HepG2 (cell line): ENCODE results near the gene TRMT5.
A peak's percentile ranks its signal among the peaks of the same experiment; 100 is the strongest.

Experiments
- CHD2 ChIP-seq: IDR thresholded peaks from 2 replicates; pipeline ENCODE4 v1.6.1; 2011; ENCODE audit warnings: low read depth, low read length, improper control_type of control experiment
- ELF4 ChIP-seq: sonication (generic); formaldehyde crosslinking; IDR thresholded peaks from 2 replicates; pipeline ENCODE4 v1.5.0; 2020; ENCODE audit warnings: missing genetic modification reagents, mild to moderate bottlenecking, moderate library complexity, borderline replicate concordance
- ISX ChIP-seq: sonication (generic); formaldehyde crosslinking; conservative IDR thresholded peaks from 2 replicates; pipeline ENCODE4 v1.5.0; 2020; ENCODE audit warnings: missing genetic modification reagents
- NFYB ChIP-seq: sonication (generic); formaldehyde crosslinking; IDR thresholded peaks from 2 replicates; pipeline ENCODE4 v1.4.0; 2020; ENCODE audit warnings: missing genetic modification reagents
- ZNF7 ChIP-seq: IDR thresholded peaks from 2 replicates; pipeline ENCODE4 v1.6.1; 2016; ENCODE audit warnings: missing biosample characterization, missing genetic modification reagents
- TF ChIP-seq, protein P1 (sequence below): sonication (generic); formaldehyde crosslinking; IDR thresholded peaks from 2 replicates; pipeline ENCODE4 v1.5.0; 2020; ENCODE audit warnings: mild to moderate bottlenecking, missing genetic modification reagents, moderate library complexity
- TF ChIP-seq, protein P2 (sequence below): sonication (generic); formaldehyde crosslinking; IDR thresholded peaks from 2 replicates; pipeline ENCODE4 v1.5.1; 2020; ENCODE audit warnings: mild to moderate bottlenecking, missing genetic modification reagents, borderline replicate concordance

DNA sequence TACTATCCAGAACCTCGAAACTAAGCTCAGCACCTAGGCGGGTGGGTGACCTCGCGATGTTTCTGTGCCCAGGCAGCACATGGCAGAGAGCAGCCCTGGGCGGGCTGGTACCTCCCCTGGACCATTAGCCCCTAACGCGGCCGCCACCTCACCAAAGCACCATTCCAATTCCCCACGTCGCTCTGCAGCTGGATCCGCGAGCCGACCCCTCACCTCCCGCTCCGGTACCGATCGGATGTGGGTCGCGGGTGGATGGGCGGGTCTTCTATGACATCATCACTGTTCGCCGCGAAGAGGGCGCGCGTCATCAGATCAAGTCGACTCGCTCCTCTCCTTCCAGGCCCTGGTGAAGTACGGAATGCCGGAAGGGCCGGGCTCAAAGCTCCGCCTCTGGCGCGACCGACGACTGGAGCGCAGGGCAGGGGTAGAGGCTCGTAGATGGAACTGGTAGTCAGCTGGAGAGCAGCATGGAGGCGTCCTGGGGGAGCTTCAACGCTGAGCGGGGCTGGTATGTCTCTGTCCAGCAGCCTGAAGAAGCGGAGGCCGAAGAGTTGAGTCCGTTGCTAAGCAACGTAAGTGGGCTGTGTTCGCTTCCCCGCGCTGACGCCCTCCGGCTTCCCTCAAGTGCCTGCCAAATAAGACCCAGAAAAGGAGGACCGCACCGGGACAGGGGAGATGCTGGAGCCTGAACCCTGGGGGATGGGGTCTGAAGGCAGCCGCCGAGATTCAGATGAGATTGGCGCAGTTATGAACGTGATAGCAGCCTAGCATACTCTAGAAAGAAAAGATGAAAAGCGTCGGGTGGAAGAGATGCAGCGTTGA, at the start of gene TRMT5, which contains the start of gene SLC38A6:
- TF ChIP-seq ISX (CRISPR knock-in tag): no peak
- peak; percentile 13; the same call in 1 of the 2 replicates for TF ChIP-seq NFYB (CRISPR knock-in tag)
- TF ChIP-seq, protein P1, sequence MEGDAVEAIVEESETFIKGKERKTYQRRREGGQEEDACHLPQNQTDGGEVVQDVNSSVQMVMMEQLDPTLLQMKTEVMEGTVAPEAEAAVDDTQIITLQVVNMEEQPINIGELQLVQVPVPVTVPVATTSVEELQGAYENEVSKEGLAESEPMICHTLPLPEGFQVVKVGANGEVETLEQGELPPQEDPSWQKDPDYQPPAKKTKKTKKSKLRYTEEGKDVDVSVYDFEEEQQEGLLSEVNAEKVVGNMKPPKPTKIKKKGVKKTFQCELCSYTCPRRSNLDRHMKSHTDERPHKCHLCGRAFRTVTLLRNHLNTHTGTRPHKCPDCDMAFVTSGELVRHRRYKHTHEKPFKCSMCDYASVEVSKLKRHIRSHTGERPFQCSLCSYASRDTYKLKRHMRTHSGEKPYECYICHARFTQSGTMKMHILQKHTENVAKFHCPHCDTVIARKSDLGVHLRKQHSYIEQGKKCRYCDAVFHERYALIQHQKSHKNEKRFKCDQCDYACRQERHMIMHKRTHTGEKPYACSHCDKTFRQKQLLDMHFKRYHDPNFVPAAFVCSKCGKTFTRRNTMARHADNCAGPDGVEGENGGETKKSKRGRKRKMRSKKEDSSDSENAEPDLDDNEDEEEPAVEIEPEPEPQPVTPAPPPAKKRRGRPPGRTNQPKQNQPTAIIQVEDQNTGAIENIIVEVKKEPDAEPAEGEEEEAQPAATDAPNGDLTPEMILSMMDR (CRISPR knock-in tag): 0 out of 2 replicates have a peak, but pooled peaks have one; percentile 13
- peak; percentile 73 for TF ChIP-seq CHD2
- peak; percentile 67; the same call in 1 of the 2 replicates for TF ChIP-seq ELF4 (CRISPR knock-in tag)
- no peak for TF ChIP-seq ZNF7 (CRISPR knock-in tag)
- TF ChIP-seq, protein P2, sequence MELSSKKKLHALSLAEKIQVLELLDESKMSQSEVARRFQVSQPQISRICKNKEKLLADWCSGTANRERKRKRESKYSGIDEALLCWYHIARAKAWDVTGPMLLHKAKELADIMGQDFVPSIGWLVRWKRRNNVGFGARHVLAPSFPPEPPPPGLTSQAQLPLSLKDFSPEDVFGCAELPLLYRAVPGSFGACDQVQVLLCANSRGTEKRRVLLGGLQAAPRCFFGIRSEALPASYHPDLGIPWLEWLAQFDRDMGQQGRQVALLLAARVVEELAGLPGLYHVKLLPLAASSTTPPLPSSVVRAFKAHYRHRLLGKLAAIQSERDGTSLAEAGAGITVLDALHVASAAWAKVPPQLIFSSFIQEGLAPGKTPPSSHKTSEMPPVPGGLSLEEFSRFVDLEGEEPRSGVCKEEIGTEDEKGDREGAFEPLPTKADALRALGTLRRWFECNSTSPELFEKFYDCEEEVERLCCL (CRISPR knock-in tag): no peak
